ENCODE data around the gene ARHGAP29. TPM values are rescaled to one million over a fixed set of nuclear protein-coding genes. Genes with fewer than 3 reads are reported as not detected.

The ARHGAP29 gene
- total RNA-seq, 2 experiments from 2014 or later = not detected

GRCh38 chr1:94191216-94191615, 46.2 kb downstream of the ARHGAP29 start:
- Mint-ChIP-seq H3K27ac (no peak overlapping the region), H3K4me3 (no peak overlapping the region), H3K4me1 (ENCODE audit: low read depth) (no peaks in the 10 kb centered on the region), H3K27me3 (peaks cover 7% of the 10 kb centered on the region), H3K9me3 (no peaks in the 10 kb centered on the region), H3K36me3 (ENCODE audit: low read depth) (no peaks in the 10 kb centered on the region)
- POLR2A ChIA-PET = no interaction called here
- ATAC-seq = no peak
- no peak for DNase-seq
- intact Hi-C loops (cut with micrococcal nuclease) = no loop called here
- TF ChIP-seq CTCF (IDR thresholded peaks at IDR 0.05) = no peak
- CTCF ChIA-PET = interaction anchor here (1.2 kb wide), 1 partner anchor 145 kb away, joined by 5 read pairs; no protein-coding TSS in a partner anchor

GRCh38 chr1:94186946-94187345, 50.4 kb downstream of the ARHGAP29 start:
- ChIA-PET CTCF (interaction anchor here (1.2 kb wide), 1 partner anchor 149 kb away, joined by 4 read pairs; no protein-coding TSS in a partner anchor), POLR2A (interaction anchor here (0.7 kb wide), 1 partner anchor 8 kb away, joined by 3 read pairs; no protein-coding TSS in a partner anchor)
- no peaks in the 10 kb centered on the region for H3K9me3 Mint-ChIP-seq
- H3K36me3 Mint-ChIP-seq (ENCODE audit: low read depth) = no peaks in the 10 kb centered on the region
- no peaks in the 10 kb centered on the region for H3K4me1 Mint-ChIP-seq (ENCODE audit: low read depth)
- no peak overlapping the region for H3K27ac Mint-ChIP-seq
- DNase-seq (no peak), ATAC-seq (no peak)
- H3K4me3 Mint-ChIP-seq = no peak overlapping the region
- peaks cover 5% of the 10 kb centered on the region for H3K27me3 Mint-ChIP-seq
- TF ChIP-seq CTCF (IDR thresholded peaks at IDR 0.05) = no peak
- intact Hi-C loops (cut with micrococcal nuclease) = no loop called here

- no peak overlapping the region for H3K4me3 Mint-ChIP-seq
- H3K4me1 Mint-ChIP-seq (ENCODE audit: low read depth) = no peaks in the 10 kb centered on the region
- ChIA-PET CTCF (interaction anchor here (1.1 kb wide), 1 partner anchor 31 kb away, joined by 3 read pairs; no protein-coding TSS in a partner anchor), POLR2A (no interaction called here)
- H3K9me3 Mint-ChIP-seq = no peaks in the 10 kb centered on the region
- H3K27ac Mint-ChIP-seq = no peak overlapping the region
- no peak for DNase-seq
- TF ChIP-seq CTCF (IDR thresholded peaks at IDR 0.05) = no peak
- no peak for ATAC-seq
- no peaks in the 10 kb centered on the region for H3K36me3 Mint-ChIP-seq (ENCODE audit: low read depth)
- no peaks in the 10 kb centered on the region for H3K27me3 Mint-ChIP-seq
- intact Hi-C loops (cut with micrococcal nuclease) = no loop called here
Measured at GRCh38 chr1:94183197-94183815, 54.1 kb downstream of the ARHGAP29 start.

GRCh38 chr1:94182191-94182590, 55.2 kb downstream of the ARHGAP29 start:
- no peaks in the 10 kb centered on the region for H3K9me3 Mint-ChIP-seq
- intact Hi-C loops (cut with micrococcal nuclease) = no loop called here
- TF ChIP-seq CTCF (IDR thresholded peaks at IDR 0.05) = no peak
- no peak overlapping the region for H3K4me3 Mint-ChIP-seq
- POLR2A ChIA-PET = no interaction called here
- DNase-seq (no peak), ATAC-seq (no peak)
- no peak overlapping the region for H3K27ac Mint-ChIP-seq
- no peaks in the 10 kb centered on the region for H3K27me3 Mint-ChIP-seq
- no peaks in the 10 kb centered on the region for H3K4me1 Mint-ChIP-seq (ENCODE audit: low read depth)
- no peaks in the 10 kb centered on the region for H3K36me3 Mint-ChIP-seq (ENCODE audit: low read depth)
- CTCF ChIA-PET = interaction anchor here (0.7 to 1.1 kb wide), 2 partner anchors 32 to 55 kb away, joined by 3 read pairs; no protein-coding TSS in a partner anchor

- intact Hi-C loops (cut with micrococcal nuclease) = no loop called here
- ATAC-seq = no peak
- H3K9me3 Mint-ChIP-seq = no peaks in the 10 kb centered on the region
- H3K27me3 Mint-ChIP-seq = no peaks in the 10 kb centered on the region
- H3K36me3 Mint-ChIP-seq (ENCODE audit: low read depth) = no peaks in the 10 kb centered on the region
- ChIA-PET CTCF (no interaction called here), POLR2A (no interaction called here)
- no peaks in the 10 kb centered on the region for H3K4me1 Mint-ChIP-seq (ENCODE audit: low read depth)
- no peak for TF ChIP-seq CTCF (IDR thresholded peaks at IDR 0.05)
- no peak overlapping the region for H3K4me3 Mint-ChIP-seq
- DNase-seq = no peak
- no peak overlapping the region for H3K27ac Mint-ChIP-seq
Measured at GRCh38 chr1:94180650-94181049, 56.7 kb downstream of the ARHGAP29 start.
